HG02763 (cell line): Measurements from ENCODE around the gene TSR3.

Experiments used
- ATAC-seq: cut with Tn5 transposase; IDR thresholded peaks from one replicate; pipeline ENCODE4 v1.9.1; 2021; ENCODE audit warnings: mild to moderate bottlenecking, moderate library complexity; ENCODE audit not compliant: unreplicated experiment

The TSR3 gene

GRCh38 chr16:1326946-1327618, 24.6 kb downstream of the TSR3 start:
- ATAC-seq, result no peak

GRCh38 chr16:1326391-1326790, 25.3 kb downstream of the TSR3 start:
- no peak for ATAC-seq

- no peak for ATAC-seq
Measured at GRCh38 chr16:1325673-1326371, 25.9 kb downstream of the TSR3 start.

DNA sequence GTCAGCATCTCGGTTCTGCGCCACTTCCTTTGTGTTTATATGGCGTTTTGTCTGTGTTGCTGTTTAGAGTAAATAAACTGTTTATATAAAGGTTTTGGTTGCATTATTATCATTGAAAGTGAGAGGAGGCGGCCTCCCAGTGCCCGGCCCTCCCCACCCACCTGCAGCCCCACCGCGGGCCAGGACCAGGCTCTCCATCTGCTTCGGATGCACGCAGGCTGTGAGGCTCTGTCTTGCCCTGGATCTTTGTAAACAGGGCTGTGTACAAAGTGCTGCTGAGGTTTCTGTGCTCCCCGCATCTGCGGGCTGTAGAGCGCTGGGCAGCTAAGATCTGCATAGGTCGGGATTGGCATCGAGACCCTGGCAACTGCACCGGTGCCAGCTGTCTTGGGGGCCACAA, 26.4 kb downstream of the TSR3 start:
- no peak for ATAC-seq

DNA sequence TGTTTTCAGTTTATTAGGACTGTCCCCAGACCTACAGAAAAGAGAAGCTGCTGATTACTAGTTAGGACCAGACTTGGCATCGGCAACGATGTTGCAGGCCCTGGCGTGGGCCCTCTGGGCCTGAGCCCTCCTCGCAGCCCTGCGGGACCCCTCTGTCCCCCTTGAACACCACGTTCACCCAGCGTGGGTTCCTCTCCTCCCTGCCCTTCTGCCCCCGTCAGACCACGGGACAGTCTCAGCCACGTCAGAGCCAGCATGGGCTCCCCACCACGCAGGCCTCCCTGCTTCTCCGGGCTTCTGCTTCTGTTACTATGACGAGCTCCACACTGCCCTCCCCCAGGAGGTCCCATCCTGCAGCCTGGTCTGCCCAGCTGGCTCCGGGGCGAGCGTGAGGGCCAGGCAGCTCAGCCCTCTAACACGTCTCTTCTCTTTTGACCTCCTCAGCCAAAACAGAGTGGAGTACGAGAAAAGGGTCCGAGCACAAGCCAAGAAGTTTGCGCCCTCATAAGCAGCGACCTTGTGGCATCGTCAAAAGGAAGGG, 27.3 kb downstream of the TSR3 start:
- ATAC-seq, result no peak

DNA sequence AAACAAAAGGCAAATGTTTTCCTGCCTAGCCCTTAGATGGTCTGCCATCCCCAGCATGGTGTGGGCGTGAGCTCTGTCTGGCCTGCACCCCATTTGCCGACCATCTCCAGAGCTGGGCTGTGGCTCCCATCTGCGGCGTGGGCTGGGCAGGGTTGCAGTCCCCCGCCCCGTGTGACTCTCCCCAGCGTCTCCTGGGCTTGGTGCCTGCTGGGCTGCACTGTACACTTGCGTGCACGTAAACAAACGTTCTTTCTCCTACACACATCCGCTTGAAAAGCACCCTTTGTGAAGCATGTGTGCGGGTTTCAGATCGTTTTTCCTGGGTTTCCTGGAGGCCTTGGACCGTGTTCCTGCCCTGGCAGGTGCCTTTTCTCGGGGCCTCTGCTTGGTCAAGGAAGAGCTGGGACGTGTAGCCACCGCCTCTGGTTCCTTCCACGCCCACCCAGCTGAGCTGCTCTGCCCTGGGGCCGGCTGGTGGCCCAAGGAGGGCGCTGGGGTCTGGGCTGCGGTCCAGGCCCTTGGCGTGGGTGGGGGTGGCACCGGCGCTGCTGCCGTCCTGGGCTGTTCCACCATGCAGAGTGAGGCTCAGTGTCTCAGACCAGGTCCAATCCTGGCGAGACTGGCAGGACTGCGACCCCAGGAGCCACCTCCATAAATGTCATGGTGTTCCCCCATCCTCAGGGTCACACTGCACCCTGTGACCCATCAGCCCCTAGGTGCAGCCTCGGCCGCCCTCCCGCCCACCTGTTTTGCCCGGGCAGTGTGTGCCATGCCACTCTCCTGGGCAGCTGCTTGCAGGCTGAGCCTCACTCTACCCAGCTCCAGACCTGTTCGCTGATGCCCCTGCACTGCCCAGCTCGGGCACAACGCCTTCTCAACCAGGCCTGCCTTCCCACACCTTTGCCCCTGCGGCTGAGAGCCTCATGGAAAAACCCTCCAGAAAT, 28.1 kb downstream of the TSR3 start:
- ATAC-seq, result no peak

DNA sequence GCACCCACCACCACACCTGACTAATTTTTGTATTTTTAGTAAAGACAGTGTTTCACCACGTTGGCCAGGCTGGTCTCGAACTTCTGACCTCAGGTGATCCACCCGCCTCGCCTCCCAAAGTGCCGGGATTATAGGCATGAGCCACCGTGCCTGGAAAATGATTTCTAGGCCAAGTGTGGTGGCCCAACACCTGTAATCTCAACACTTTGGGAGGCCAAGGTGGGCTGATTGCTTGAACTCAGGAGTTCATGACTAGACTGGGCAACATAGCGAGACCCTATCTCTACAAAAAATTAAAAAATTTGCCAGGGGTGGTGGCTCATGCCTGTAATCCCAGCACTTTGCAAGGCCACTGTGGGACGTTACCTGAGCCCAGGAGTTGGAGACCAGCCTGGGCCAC, 29.3 kb downstream of the TSR3 start:
- ATAC-seq, result no peak

DNA sequence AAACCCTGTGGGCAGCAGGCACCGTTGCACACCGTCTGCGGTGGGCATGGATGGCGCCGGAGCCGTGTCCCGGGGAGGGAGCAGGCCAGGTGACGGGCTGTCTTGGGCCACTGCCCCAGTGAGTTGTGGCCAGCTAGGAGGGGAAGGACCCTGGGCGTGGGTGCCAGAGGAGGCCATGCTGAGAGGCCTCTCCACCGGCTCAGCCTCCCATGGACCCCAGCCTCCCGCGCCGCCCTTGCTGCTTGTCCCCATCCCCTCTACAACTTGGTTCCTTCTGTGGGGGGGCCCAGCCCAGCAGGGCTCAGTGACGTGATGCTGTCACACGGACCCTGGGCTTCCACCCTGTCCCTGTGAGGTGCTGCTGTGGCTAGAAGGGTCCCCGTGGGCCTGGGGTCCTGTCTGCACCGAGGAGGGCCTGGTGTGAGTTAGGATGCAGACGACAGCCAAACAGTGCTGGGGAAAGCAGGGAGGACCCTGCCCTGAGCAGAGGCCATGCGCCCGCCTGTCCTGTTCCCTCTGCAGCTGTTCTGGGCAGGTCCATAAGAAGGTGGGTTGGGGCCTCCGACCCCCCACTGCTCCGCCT, 30.9 kb downstream of the TSR3 start:
- no peak for ATAC-seq

- ATAC-seq, result no peak
Measured at GRCh38 chr16:1320097-1320496, 31.6 kb downstream of the TSR3 start.

GRCh38 chr16:1319041-1319440, 32.6 kb downstream of the TSR3 start:
- no peak for ATAC-seq

DNA sequence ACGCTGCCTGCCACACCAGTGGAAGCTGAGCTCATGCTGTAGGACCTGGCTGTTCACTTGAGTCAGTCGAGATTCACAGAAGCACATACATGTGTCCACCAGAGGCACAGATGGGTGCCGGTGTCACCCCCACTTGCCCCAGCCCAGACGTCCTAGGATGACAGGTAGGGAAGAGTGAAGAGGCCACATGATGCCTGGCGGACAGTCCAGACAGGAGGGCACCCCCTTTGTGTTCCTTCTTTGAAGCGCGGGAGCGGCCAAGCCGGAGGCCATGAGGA, 33.5 kb downstream of the TSR3 start:
- no peak for ATAC-seq

DNA sequence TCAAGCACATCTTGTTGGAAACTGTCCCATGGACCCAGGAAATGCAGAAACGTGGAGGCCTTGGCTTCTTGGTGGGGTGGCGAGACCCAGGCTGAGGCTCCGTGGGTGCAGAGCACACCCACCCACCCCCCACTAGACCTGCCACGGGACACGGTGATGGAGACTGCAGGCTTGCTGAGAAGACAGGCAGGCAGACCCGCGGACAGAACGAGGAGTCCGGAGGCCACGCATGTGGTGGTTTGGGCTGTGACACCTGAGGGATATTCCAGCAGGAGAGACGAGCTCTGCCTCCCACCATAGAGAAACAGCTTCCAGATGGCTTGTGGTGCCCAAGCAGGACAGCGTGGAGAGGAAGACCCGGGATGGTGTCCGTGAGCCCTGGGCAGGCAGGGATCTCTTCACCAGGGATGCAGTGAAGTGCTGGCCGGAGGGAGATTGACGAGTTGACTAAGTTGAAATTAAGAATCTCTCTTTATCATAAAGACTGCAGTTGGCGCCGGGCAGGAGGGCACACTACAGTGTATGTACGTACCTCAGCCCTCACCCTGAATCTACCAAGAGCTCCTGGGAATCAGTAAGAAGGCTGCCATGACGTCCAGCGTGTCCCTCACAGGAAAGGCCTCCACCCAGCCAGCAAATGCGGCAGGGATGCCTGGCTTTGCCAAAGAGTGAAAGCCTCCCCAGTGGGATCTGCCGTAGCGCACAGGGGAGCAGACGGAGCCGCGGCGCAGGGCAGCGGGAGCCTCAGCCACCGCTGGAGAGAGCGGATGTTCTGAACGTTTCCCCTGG, 34.0 kb downstream of the TSR3 start:
- ATAC-seq, result no peak

DNA sequence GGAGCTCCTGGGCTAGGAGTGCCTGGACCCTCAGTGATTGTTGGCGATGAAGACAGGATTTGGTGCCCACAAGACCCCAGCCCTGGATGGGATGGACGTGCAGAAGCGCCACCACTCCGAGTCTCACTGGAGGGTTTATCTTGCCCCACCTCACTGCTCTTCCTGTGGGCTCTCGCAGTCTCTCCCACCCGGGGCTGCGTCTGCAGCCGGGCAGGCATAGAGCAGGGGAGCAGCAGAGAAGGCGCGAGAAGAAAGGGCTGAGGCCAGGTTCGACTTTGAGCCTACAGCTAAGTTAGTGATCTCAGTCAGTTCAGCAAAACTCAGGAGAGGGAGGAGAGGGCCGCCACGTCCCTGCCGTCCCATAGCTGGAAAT, 35.7 kb downstream of the TSR3 start:
- ATAC-seq, result no peak

GRCh38 chr16:1315081-1316032, 36.3 kb downstream of the TSR3 start:
- no peak for ATAC-seq

DNA sequence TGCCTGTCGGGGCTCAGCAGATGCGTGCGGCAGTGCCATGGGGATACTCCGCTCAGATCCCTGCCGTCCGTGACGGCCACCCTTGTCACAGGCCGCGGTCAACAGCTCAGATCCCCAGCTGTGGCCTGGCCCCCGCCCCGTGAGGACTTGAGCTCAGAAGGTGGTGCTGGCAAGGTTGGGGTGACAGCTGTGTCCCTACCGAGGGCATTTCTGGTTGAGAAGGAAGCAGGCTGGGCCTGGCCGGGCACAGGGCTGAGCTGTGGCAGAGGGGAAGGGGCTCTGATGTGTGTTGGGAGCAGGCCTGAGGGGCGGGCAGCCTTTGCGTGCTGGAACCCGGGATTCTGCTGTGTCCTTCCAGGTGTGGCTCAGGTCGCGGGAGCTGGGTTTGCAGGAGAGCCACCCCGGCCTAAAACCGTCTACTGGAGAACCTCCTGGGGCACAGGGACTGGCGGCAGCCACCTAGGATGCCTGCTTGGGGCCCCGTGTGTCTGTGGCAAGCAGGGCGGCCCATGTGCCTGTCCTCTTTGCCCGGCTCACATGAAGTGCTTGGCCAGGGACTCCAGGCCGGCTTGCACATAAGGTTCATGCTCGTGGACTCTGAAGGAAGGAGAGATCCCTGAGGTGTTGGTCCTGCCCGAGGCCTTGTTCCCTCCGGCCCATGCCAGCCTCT, 37.1 kb downstream of the TSR3 start:
- no peak for ATAC-seq

GRCh38 chr16:1313721-1314369, 37.8 kb downstream of the TSR3 start:
- no peak for ATAC-seq

DNA sequence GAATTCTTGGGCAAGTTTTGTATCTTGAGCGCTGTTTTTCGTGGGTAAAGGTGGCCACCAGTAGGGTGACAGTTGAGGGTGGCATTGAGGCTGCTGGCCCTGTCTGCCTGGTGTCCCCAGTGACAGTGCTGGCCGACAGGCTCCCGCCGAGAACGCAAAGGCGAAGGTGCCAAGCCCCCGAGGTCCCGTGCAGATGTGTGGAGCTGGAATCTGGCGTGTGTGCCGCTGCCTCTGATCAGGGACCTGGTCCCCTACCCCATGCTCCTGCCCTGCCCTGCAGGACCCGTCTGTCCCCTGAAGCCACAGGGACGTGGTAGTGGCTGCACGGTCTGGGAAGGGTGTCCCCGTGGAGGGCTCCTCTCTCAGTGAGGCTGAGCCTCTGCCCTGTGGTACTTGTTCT, 38.8 kb downstream of the TSR3 start:
- ATAC-seq, result no peak

GRCh38 chr16:1312467-1312816, 39.2 kb downstream of the TSR3 start:
- no peak for ATAC-seq
